ENCODE measurements around the gene UGT3A2. TPM values are rescaled to one million over a fixed set of nuclear protein-coding genes. Genes with fewer than 3 reads are reported as not detected.

Gene UGT3A2
- total and polyA plus RNA-seq, 2 of the 4 experiments (the other 2 are of a cell fraction), result not detected

DNA sequence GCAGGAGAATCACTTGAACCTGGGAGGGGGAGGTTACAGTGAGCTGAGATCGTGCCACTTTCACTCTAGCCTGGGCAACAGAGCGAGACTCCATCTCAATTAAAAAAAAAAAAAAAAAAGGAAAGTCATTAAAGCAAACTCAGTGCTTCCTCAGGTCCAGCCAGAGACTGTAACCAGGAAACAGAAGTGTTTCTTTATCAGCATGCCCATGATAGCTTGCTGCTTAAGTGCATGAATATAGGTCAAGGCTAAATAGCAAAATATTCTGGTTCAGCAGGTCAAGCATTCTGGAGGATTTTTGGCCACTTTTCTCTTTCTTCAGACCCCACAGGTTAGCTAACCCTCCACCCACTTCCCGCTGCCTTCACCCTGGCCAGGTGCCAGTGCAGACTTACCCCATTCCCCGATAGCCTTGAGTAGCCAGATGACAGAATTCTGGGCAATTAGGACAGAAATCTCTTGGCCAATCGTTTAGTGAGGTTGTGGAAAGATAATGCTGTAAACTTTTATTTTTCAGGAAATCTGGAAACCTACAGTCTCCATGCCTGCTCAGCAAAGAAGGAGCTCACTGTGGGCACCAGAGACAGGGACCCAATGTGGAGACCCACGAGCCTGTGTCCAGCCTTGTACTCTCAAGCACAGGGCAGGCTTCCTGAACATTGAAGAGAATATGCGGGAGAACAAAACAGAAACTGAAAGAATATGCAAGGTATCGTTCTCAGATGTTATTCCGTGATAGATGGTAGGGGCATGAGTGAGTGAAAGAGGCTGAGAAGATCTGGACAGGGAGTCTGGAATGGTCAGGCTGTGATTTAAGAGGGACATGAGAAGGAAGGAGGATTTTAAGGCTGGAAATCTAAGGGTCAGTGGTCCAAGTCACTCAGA is 4.2 kb upstream of the UGT3A2 start:
- in situ Hi-C loops (cut with MboI; ENCODE audit: low sequenced_read_pairs), result no loop called here
- 67% methylated on average over 4 of the region's 9 CpGs; no CpG with 5 or more reads in 1 of the 2 experiments for WGBS, 2 experiments (ENCODE audit: extremely low coverage in 2 of 2, insufficient read length in 1 of 2)
- Histone ChIP-seq H3K9me1 (ENCODE audit: insufficient read depth, low read length) (no peaks in the 10 kb centered on the region), H3K18ac (ENCODE audit: low read depth, low read length) (no peak overlapping the region), H3K9ac (ENCODE audit: low read depth, low read length) (no peak overlapping the region), H3K27ac (ENCODE audit: insufficient read depth, low read length) (no peak overlapping the region), H3K36me3 (ENCODE audit: control insufficient read depth, insufficient read depth, low read length) (no peaks in the 10 kb centered on the region), H2AFZ (replicated peaks; ENCODE audit: low read length, poor library complexity) (no peak overlapping the region), H2BK120ac (ENCODE audit: low read depth, low read length) (no peak overlapping the region), H3K4me3 (ENCODE audit: insufficient read depth, low read depth, low read length) (peak overlapping the region; percentile 4; the same call in 1 of the 2 replicates), H3K56ac (ENCODE audit: extremely low read depth, insufficient read depth, low read length) (no peak overlapping the region), H3K4me1 (ENCODE audit: control insufficient read depth, insufficient read depth, low read length) (no peaks in the 10 kb centered on the region), H4K8ac (ENCODE audit: low read depth in 2 of 2, low read length in 2 of 2) (no peak overlapping the region), H2AK9ac (replicated peaks; ENCODE audit: low read depth, low read length, poor library complexity) (no peak overlapping the region), H2BK5ac (ENCODE audit: low read depth, low read length, poor library complexity, severe bottlenecking) (no peak overlapping the region), H3K27me3 (ENCODE audit: control insufficient read depth, insufficient read depth, low read length) (peaks cover 17% of the 10 kb centered on the region), H3K4me2 (ENCODE audit: low read depth, low read length) (no peak overlapping the region; the same call in 1 of the 2 replicates), H2AK5ac (ENCODE audit: low read depth, low read length) (no peak overlapping the region), H3K9me3 (ENCODE audit: control insufficient read depth, insufficient read depth, low read length) (no peaks in the 10 kb centered on the region), H4K91ac (ENCODE audit: insufficient read depth, low read depth, low read length) (no peak overlapping the region), H2BK15ac (ENCODE audit: low read depth, low read length) (no peak overlapping the region), H2BK20ac (ENCODE audit: low read depth, low read length) (no peak overlapping the region), H4K5ac (ENCODE audit: low read depth, low read length) (no peak overlapping the region), H3K14ac (replicated peaks; ENCODE audit: low read depth, low read length) (no peak overlapping the region), H4K20me1 (ENCODE audit: insufficient read depth, low read length) (no peaks in the 10 kb centered on the region), H3K79me1 (ENCODE audit: low read depth in 1 of 2, low read length in 2 of 2) (no peaks in the 10 kb centered on the region), H3K23ac (ENCODE audit: low read depth, low read length) (no peak overlapping the region), H3K4ac (ENCODE audit: low read depth, low read length) (no peak overlapping the region)
- dilution Hi-C loops (cut with HindIII; ENCODE audit: low sequenced_read_pairs, unreplicated experiment), result no loop called here
- ATAC-seq (ENCODE audit: low read depth) (no peak), DNase-seq (no peak)
- POLR2A ChIA-PET (ENCODE audit: unreplicated experiment), result no interaction called here
- no peak for TF ChIP-seq MXI1 (IDR thresholded peaks at IDR 0.05; ENCODE audit: borderline replicate concordance, low read depth, low read length)
- no peak for TF ChIP-seq MAZ (IDR thresholded peaks at IDR 0.05; ENCODE audit: borderline replicate concordance, low read depth, low read length)
- intact Hi-C loops (cut with micrococcal nuclease), result loop anchor here (10.0 kb wide), 1 partner anchor 624 kb away; no protein-coding TSS in a partner anchor
- CTCF ChIA-PET, result no interaction called here
- no TSS peak for BruUV-seq (replicated peaks)
